SK-N-SH (cell line): ENCODE data around the gene LENG1.

ENCODE experiments used
- CTCF ChIP-seq: fragments of 200-600 bp; sonication (generic); IDR thresholded peaks from 2 replicates; pipeline ENCODE4 v1.6.1; 2017; ENCODE audit warnings: antibody characterized with exemption, mild to moderate bottlenecking, moderate library complexity
- EZH2phosphoT487 ChIP-seq: fragments of 200-600 bp; sonication (generic); IDR thresholded peaks from 2 replicates; pipeline ENCODE4 v1.6.1; 2017; ENCODE audit warnings: low read depth, mixed run types, mild to moderate bottlenecking, antibody characterized with exemption, moderate library complexity, borderline replicate concordance
- IRF3 ChIP-seq: fragments of 150-350 bp; IDR thresholded peaks from 2 replicates; pipeline ENCODE4 v1.6.1; 2016; ENCODE audit warnings: mild to moderate bottlenecking, low read depth, low read length
- MEF2A ChIP-seq: IDR thresholded peaks from 2 replicates; pipeline ENCODE4 v1.4.0; 2012; ENCODE audit warnings: low read depth, borderline replicate concordance
- NRF1 ChIP-seq: IDR thresholded peaks from 2 replicates; pipeline ENCODE4 v1.6.1; 2012; ENCODE audit warnings: low read depth, mild to moderate bottlenecking, low read length
- POLR2AphosphoS5 ChIP-seq: IDR thresholded peaks from 2 replicates; pipeline ENCODE4 v1.6.1; 2012; ENCODE audit warnings: low read depth, low read length
- RAD21 ChIP-seq: IDR thresholded peaks from 2 replicates; pipeline ENCODE4 v1.6.1; 2012; ENCODE audit warnings: mild to moderate bottlenecking, low read length
- SIN3A ChIP-seq: IDR thresholded peaks from 2 replicates; pipeline ENCODE4 v1.6.1; 2012; ENCODE audit warnings: low read depth, mild to moderate bottlenecking, low read length, moderate library complexity, borderline replicate concordance
- SMC3 ChIP-seq: IDR thresholded peaks from 2 replicates; pipeline ENCODE4 v1.6.1; 2012; ENCODE audit warnings: low read depth, low read length, improper control_type of control experiment
- TF ChIP-seq, protein P1 (sequence below): IDR thresholded peaks from 2 replicates; pipeline ENCODE4 v1.4.0; 2012; ENCODE audit warnings: low read depth, borderline replicate concordance
- TF ChIP-seq, protein P2 (sequence below): IDR thresholded peaks from 2 replicates; pipeline ENCODE4 v1.4.0; 2012; ENCODE audit warnings: low read depth, borderline replicate concordance

DNA sequence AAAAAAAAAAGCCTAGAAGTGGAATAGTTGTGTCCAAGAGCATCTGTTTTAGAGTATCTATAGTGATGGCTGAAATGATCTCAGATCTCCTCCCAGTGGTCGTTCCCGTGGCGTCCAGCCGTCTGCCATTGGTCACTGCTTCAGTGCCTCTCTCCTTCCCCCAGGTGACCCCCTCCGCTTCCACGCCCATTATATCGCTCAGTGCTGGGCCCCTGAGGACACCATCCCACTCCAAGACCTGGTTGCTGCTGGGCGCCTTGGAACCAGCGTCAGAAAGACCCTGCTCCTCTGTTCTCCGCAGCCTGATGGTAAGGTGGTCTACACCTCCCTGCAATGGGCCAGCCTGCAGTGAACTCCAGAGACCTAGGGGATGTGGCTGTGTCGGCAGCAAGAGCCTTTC, 33.5 kb upstream of the LENG1 start:
- TF ChIP-seq CTCF (no peak), MEF2A (no peak), SMC3 (no peak), SIN3A (no peak), RAD21 (no peak), IRF3 (no peak), POLR2AphosphoS5 (no peak), NRF1 (no peak), EZH2phosphoT487 (no peak)
- TF ChIP-seq, protein P1, sequence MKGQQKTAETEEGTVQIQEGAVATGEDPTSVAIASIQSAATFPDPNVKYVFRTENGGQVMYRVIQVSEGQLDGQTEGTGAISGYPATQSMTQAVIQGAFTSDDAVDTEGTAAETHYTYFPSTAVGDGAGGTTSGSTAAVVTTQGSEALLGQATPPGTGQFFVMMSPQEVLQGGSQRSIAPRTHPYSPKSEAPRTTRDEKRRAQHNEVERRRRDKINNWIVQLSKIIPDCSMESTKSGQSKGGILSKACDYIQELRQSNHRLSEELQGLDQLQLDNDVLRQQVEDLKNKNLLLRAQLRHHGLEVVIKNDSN: no peak
- TF ChIP-seq, protein P2, sequence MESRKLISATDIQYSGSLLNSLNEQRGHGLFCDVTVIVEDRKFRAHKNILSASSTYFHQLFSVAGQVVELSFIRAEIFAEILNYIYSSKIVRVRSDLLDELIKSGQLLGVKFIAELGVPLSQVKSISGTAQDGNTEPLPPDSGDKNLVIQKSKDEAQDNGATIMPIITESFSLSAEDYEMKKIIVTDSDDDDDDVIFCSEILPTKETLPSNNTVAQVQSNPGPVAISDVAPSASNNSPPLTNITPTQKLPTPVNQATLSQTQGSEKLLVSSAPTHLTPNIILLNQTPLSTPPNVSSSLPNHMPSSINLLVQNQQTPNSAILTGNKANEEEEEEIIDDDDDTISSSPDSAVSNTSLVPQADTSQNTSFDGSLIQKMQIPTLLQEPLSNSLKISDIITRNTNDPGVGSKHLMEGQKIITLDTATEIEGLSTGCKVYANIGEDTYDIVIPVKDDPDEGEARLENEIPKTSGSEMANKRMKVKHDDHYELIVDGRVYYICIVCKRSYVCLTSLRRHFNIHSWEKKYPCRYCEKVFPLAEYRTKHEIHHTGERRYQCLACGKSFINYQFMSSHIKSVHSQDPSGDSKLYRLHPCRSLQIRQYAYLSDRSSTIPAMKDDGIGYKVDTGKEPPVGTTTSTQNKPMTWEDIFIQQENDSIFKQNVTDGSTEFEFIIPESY: no peak
